HG03565 (cell line): ENCODE results near the gene CWH43.
"Not testable (repeated sequence)": the region's sequence is repeated elsewhere in the genome, so short reads cannot be mapped to it uniquely, and the experiment has no call there.

Experiments used
- ATAC-seq: cut with Tn5 transposase; IDR thresholded peaks from one replicate; pipeline ENCODE4 v1.9.1; 2021; ENCODE audit warnings: mild to moderate bottlenecking, moderate library complexity; ENCODE audit not compliant: unreplicated experiment

Gene CWH43

GRCh38 chr4:48985976-48986653 is at the start of gene CWH43:
TSS of gene CWH43 (plus strand) at chr4:48986275. CDS start at chr4:48986430, 155 bp downstream.
- ATAC-seq: no peak

- ATAC-seq: no peak
These were observed 49.0 kb upstream of the CWH43 start for GRCh38 chr4:48937033-48937432.

GRCh38 chr4:48938831-48939230 is 47.2 kb upstream of the CWH43 start:
- ATAC-seq: no peak

- no peak for ATAC-seq
These were observed 46.3 kb upstream of the CWH43 start for GRCh38 chr4:48939785-48940184.

- ATAC-seq: no peak
These were observed 42.7 kb upstream of the CWH43 start for GRCh38 chr4:48943387-48943786.

GRCh38 chr4:48944252-48944651 is 41.8 kb upstream of the CWH43 start:
- ATAC-seq: no peak

- no peak for ATAC-seq
These were observed 41.3 kb upstream of the CWH43 start for GRCh38 chr4:48944756-48945241.

- no peak for ATAC-seq
These were observed 40.1 kb upstream of the CWH43 start for GRCh38 chr4:48945981-48946380.

GRCh38 chr4:48947731-48948130 is 38.3 kb upstream of the CWH43 start:
- ATAC-seq: no peak

- ATAC-seq: no peak
These were observed 37.0 kb upstream of the CWH43 start for GRCh38 chr4:48949086-48949485.

GRCh38 chr4:48949518-48950219 is 36.4 kb upstream of the CWH43 start:
- no peak for ATAC-seq

GRCh38 chr4:48954314-48954713 is 31.8 kb upstream of the CWH43 start:
- ATAC-seq: no peak

GRCh38 chr4:48957366-48957765 is 28.7 kb upstream of the CWH43 start:
- not testable (repeated sequence) for ATAC-seq

- no peak for ATAC-seq
These were observed 27.5 kb upstream of the CWH43 start for GRCh38 chr4:48958582-48958981.

- no peak for ATAC-seq
These were observed 25.0 kb upstream of the CWH43 start for GRCh38 chr4:48960988-48961635.

- no peak for ATAC-seq
These were observed 23.4 kb upstream of the CWH43 start for GRCh38 chr4:48962636-48963035.

- ATAC-seq: peak; percentile 90
These were observed 22.9 kb upstream of the CWH43 start for GRCh38 chr4:48963042-48963679.

GRCh38 chr4:48967101-48967500 is 19.0 kb upstream of the CWH43 start:
- ATAC-seq: no peak

- no peak for ATAC-seq
These were observed 18.4 kb upstream of the CWH43 start for GRCh38 chr4:48967631-48968030.

GRCh38 chr4:48968814-48969213 is 17.3 kb upstream of the CWH43 start:
- ATAC-seq: no peak

- ATAC-seq: no peak
These were observed 15.6 kb upstream of the CWH43 start for GRCh38 chr4:48970471-48970921.
